NCI-H187 treated with DMSO at 0.1 percent for 48 hours (cell line): ENCODE results near the gene FGD2.
"Not testable (repeated sequence)": the region's sequence is repeated elsewhere in the genome, so short reads cannot be mapped to it uniquely, and the experiment has no call there.

Source experiments
- DNase-seq: peaks from one replicate; lab custom pipeline; 2025; lab: John Stamatoyannopoulos, UW

Gene FGD2

DNA sequence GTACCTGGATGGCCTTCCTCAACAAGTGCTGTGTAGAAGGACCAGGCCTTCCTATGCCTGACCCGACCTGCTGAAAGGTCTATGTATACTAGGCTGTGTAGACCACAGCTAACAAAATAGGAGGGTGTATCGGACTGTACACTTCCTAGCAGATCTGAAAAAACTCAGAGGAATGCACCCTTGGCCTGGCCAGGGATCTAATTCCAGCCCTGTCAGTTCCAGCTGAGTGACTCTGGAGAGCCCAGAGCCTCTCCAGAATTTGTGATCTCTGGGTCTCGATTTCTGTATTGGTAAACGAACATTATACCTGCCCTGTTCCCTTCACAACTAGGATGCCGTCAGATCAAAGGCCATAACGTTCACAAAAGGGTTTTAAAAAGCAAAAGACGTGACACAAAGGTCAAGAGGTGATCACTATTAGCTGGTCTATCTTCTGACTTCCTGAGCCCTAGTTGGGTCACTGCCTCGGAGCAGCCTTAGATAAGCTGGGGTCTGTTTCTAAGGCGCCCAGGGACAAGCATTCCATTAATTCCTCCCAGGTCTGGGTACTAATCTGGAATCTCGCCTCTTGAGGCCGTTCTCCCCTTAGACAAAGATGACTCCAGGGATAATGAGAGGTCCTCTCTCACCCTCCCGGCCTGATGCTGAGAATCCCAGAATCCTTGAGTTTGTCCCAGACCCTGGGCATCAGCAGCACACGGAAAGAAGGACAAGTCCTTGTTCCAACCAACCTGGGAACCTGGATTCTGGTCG lies 33.4 kb upstream of the FGD2 start:
- no peak for DNase-seq

DNA sequence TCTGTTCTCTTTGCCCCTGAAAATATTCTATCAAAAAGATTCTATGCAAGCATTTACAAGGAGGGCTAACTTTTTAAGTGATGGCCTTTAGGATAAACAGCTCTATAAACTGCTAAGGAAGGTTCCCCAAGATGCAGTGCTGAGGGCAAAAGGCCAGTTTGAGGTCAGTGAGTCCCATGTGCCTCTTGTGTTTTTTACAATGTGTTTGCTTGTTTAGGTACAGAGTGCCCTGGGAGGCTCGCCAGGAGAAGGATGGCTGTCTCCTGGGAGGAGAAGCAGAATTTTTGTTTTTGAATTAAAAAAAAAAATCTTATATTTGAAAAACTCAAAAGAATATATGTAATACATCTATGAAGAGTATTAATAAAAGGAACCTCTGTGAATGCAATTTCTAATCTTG lies 32.3 kb upstream of the FGD2 start:
- no peak for DNase-seq

DNA sequence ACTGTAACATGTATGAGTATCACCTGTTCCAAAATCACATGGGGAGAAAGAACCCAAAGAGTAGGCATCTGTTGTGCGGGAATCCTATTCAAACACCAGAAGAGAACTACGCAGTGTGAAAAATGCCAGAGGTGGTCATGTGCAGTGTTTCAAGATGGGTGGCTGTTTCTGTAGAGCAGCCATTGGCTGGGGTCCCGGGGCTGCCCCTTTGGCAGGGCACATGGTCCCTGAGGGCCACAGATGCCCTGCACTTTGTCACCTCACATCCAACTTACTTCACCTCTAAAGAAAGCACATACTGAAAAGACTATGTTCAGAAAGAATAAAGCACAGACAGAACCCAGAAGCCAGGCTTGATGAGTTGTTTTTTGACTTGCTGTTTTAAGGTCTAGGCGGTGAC lies 31.8 kb upstream of the FGD2 start:
- DNase-seq = no peak

DNA sequence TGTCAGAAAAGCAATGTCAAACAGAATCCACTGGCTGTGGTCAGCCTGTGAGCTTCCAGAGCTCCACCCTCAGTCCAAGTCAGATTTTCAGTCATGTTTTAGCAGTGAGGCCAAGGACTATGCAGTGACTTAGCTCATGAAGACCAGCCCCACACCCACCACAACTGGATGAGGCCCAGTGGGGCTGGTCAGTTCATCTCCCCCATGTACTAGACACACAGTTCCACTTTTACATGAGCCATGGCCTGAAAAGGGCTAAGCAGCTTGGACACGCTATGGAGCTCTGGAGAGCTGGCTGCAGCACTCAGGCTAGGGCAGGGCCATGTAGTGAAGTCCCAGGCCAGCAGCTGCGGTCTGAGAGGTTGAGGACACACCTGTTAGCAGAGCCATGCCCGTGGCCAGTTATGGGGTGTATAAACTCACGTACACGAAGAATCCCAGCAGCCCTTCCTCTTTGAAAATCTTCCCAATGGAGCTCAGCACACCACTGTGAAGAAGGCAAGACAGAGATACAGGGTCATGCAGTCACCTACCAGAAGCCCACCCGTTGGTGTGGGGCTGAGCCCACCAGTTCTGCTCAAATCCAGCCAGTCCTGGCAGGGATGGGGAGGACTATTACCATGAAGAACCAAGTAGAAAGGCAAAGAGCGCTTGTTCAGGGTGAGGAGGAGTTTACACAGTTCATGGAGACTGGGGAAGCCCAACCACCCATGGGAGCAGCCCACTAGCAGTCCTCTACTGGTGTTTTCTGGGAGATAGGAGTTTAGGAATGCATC lies 30.0 kb upstream of the FGD2 start:
- no peak for DNase-seq

DNA sequence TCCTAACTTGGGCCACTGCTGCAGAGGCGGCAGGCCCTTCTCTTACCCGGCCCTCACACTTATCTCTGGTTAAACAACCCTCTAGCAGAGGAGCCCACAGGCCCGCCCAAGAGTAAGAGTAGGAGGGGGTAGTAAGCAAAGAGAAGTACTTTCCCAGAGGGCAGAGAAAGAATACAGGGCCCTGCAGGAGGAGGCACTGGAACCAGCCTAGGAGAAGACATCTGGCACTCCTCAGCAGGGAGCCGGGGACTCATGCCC lies 29.5 kb upstream of the FGD2 start:
- no peak for DNase-seq

DNA sequence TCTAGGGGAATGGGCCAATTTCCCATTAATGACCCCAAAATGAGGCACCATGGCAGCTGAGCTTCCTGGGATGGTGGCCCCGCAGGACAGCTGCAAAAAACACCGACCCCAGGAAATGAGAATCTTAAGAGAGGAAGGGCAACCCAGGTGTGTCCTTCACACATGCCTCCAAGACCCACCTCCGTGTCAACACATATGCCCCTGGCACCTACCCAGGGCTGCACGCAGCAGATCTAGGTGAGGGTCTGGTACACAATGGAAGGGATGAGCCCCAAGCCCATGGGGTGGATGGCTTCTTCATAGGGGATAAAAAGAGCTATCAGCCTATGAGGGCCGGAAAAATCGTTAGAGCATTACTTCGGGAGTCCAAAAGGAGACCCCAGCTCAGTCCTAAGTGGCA lies 28.9 kb upstream of the FGD2 start:
- DNase-seq = no peak

DNA sequence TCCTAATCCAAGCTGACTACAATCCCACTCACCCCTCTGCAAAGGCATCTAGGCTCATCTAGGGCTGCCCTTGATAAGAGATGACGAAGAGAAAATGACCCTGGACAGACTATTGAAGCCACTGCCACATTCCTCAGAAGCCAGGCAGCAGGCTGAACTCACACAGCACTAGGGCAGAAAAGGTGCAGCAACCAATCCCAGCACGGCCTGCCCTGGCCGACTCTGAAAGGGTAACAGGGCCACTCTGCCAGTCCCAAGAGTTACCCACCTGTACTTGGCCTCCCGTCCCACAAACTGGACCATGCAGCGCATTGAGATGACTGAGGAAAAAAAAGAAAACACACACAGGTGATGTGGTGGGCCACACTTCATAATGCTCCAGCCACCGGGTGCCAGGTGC lies 28.5 kb upstream of the FGD2 start:
- no peak for DNase-seq

DNA sequence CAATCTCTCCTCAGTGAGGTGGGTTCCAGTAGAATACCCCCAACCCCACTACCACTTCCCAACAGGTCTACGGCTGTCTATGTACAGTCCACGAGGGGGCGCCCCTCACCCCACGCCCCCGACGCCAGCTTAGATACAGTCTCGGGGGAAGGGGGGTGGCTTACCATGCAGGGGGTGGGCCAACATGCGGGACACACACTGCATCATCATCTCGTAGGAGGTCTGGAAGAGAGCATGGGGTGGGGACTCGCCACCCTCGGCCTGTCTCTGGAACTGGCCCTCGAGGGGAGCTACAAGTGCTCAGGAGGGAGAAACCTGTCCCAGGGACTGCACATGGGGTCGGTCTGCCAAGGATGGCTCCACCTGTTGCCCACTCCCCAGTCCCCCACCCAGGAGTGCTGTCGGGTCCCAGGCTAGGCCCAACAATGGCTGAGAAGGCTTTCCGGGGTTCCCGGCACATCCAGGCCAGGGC lies 27.9 kb upstream of the FGD2 start:
- DNase-seq = no peak

DNA sequence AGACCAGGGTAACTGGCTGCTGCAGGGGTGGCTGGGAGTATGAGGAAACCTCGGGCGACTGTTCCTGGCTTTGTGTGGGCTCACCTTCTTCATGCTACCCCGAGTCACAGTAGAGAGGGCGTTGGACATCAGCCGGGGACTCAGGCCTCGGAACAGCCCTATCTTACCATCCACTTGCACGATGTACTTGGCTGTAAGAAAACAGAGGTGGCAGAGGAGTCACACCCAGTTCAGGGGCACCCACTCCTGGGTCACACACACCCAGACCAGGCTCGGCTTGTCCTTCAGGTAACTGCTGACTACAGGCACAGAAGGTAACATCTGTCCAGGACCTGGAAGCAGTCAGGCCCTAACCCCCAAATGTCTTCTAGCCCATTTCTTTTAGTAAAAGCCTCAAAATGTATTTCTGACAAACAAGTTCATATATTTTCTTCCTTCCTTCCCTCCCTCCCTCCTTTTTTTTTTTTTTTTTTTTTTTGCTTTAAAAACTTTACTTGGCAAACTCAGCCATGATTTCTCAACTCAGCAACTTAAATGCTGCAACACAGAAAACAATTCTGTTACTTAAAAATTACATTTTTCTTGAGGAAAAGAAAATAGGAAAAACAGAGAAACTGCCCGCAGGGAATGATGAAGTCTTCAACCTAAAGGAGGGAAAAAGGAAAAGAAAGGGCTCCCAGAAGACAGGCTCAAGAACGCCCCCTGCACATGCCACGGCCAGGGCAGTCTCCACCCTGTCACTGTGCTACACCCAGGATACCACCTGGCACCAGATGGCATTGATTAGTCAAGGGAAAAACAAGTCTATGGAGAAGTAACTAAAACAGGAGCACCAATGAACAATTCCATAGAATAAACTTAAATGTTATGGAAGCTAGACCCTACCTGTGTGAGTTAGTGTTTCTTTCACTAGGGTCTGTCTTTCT lies 26.8 kb upstream of the FGD2 start:
- DNase-seq = no peak

DNA sequence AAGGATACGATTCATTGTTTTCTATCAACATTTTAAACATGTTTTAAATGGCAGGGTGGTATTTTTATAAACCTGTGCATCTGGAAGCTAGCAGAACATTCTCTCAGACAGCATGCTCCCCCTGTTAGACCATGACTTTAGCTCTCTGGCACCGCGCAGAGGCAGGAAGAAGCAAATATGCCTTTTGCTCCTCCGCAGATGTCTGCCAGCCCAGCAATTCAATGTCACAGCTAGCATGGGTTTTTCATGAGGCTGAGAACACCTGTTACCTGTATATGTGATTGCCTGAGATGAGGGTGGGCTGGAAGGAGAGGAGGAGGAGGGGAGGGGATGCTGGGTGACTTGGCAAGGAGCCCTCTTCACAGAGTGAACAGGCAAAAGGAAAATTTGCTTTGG lies 26.1 kb upstream of the FGD2 start:
- DNase-seq = no peak

DNA sequence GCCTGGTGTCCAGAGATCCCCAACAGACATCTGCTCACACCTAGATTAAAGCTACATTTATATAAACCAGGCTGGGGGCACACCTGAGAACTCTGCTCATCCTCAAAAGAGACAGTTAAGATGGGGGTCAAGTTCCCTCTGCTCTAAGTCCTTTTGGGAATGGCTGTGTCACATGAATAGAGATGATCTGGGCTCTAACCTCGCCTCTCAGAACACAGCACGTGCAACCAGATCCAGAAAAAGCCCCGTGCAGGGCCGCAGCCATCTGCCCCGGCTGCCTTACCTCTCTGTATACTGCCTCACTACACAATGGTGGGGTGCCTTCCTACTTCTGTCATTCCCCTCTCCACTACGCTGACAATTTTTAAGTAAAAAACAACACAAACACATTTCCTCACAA lies 25.3 kb upstream of the FGD2 start:
- no peak for DNase-seq

DNA sequence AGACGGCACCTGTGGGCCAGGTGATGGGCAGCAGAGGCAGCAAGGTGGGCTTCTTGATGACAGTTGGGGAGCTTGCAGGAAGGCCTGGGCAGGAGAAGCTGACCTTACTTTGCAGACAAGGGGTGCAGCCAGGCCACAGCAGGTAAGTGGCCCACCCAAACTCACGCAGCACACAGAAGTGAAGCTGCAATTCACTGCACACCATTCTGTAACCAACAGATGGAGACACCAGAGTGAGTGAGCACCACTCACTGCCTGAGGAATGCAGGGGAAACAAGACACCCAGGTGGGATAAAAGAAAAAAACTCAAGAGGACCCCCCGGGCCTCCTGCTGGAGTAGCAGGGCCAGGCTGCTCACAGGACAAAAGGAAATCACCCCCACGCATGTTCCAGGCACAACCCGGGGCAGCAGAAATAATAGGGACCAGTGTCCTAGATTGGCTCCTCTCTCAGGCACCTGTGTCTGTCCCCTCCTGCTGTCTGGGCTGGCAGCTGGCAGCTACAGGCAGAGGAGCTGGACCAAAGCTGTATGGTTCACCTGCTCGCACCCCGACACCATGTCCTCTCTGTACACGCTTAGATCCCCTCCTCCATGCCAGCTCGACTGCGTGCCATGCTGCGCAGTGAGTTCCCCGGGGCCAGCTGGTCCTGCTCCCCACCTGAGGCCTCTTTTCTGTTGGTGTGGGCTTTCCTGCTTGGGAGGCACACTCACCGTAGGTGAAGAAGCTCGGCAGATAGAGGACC lies 24.4 kb upstream of the FGD2 start:
- DNase-seq = no peak

DNA sequence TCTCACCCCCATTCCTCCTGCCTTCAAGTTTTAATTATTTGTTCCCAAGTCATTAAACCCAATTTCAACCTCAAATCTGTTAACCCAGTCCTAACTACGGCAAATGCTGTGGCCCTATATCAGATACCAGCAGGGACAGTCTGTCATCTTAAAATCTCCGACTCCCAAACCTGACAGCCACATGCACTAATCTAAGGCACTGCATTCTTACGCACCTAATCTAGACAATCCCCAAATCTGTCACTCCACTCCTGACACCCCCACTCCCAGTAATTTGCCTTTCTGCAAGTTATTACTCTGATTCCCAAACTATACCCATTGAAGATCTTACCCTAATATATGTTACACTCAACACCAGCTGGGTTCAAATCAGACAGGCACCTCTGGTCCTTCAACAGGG lies 21.9 kb upstream of the FGD2 start:
- DNase-seq = no peak

DNA sequence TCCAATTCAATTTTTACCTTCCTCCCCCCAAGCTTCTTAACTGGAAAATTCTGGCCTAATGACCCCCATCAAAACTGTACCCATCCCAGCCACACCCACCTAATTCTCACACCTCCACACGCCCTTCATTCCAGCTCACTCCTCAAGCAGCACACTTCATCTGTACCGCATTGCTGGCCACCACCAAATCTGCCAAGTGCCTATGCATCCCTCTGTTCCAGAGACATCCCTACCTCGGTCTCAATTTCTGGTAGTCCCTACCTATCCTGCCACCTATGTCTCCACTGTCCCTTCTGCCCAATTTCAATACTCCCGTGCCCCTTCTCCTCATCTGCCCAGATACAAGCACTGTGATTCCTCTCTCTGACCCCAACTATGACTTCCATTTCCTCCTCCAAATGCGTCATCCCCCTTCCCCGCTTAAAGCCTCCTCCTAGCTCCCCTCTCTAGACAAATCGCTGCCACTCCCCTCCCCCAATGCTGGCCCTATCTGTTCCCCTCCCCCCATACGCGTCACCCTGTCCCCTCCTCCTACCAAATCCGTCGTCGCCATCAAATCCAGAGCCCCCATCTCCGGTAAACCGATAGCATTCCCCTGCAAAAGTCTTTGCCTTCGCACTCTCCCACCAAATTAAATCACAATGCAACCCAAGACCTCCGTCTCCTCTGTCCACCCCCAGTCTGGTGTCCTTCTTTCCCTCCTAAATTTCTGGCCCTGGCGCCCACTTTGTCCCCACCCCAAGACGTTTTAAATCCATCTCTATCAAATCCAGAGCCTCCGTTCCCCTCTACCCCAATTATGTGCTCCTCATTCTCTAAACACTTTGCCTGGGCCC lies 20.7 kb upstream of the FGD2 start:
- DNase-seq = no peak

DNA sequence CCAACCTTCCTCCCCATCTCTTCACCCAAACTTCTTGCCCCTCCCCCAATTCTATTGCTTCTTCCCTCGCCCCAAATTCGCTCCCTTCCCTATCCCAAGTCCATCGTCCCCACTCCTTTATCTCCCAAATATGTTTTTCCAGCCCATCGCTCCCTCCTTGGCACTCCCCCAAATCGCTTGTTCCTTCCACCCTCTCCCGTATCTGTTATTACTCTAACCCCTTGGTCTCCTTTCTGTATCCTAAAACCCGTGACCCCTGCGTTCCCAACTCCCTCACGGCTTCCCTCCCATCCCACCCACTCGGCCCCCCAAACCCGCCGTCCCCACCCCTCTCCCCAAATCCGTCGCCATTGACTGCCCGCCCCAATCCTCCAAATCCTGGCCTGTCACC lies 20.0 kb upstream of the FGD2 start:
- DNase-seq = no peak

DNA sequence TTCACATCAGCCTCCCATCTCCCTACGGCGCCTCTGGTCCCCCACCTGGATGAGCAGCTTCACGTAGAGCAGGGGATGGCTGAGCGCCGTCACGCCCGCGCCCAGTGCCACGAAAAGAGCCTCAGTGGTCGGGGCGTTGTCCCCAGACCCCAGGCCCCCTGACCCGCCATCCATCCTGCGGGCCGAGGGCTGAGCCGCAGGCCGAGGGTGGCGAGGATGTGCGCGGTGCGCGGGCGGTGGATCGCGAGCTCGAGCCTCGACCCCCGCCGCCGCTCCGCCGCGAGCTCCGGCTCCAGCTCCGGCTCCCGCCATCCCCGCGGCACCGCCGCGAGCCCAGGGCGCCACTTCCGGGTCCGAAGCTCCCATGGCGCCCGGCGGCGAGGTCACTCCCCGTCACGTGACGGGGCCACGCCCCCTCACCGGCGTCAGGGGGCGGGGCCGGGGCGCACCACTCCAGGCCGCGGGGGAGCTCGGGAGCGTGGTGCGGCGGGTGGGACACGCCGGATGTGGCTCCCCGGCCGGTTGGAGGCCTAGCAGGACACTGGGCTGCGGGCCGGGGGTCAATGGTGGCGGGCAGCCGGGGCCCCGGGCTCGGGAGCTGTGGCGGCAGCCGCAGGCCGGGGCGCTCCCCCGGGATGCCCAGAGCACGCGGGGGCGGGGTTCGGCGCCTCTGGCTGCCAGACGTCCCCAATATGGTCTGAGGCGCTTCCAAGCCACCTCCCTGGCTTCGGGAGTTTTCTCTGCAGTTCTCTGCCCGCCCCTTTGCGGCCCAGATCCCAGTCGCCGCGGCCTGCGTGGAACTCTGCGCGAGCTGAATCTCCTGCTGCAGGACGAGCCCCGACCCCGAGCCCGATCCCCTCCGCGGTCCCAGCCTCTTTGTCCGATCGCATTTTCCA lies 19.4 kb upstream of the FGD2 start, which contains the start of gene MTCH1:
TSS of gene MTCH1 (minus strand) at position 389 of the 896 bp plus-strand sequence. CDS start at position 366, 23 bp downstream.
- DNase-seq = peak; percentile 20

DNA sequence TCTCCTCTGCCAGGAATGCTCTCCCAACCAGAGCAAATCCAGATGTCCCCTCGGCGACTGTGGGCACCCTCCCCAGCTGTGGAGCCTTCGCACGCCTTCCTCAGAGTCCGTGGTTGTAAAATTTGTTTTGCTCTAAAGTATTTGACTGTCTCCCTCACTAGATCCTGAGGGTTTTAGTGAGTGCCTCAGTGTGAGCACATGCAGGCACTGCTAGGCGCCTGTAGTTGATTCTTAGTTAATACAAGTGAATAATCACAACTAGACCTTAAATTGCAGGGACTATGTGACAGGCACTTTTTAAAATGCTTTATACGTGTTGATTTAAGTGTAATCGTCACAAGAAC lies 18.8 kb upstream of the FGD2 start:
- DNase-seq = no peak

DNA sequence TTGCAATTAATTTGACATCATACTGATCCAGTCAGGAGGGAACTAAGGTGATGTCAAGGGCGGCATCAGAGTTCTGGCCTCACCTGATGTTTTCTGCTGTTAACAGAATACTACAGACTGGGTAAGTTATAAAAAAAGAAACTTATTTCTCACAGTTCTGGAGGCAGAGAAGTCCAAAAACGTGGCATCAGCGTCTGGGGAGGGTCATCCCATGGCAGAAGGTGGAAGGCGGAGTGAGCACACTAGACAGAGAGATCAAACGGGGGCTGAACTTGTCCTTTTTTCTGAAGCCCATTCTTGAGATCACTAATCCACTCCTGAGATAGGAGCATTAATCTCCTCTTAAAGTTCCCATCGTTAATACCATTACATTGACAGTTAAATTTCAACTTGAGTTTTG lies 16.2 kb upstream of the FGD2 start:
- no peak for DNase-seq

DNA sequence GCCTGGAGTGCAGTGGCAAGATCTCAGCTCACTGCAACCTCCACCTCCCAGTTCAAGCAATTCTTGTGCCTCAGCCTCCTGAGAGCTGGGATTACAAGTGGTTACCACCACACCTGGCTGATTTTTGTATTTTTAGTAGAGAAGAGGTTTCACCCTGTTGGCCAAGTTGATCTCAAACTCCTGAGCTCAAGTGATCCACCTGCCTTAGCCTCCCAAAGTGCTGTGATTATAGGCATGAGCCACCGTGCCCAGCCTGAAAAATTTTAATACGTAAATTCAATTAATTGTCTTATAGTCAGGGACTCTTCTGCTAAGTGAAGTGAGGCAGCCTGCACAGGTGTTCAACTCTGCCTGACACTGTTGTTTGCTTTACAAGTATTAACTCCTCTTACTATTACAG lies 15.1 kb upstream of the FGD2 start:
- DNase-seq = not testable (repeated sequence)
